ENCODE results near the gene SLC30A1. TPM values are rescaled to one million over a fixed set of nuclear protein-coding genes. Genes with fewer than 3 reads are reported as not detected.
"Not testable (repeated sequence)": the region's sequence is repeated elsewhere in the genome, so short reads cannot be mapped to it uniquely, and the experiment has no call there.

SLC30A1 gene
- total and polyA plus RNA-seq, 7 experiments from 2014 or later, result 1.1 to 12.1 (median 8.4) TPM

GRCh38 chr1:211577819-211578639 is 932 bp downstream of the SLC30A1 start:
- DNase-seq (peak; percentile 56 to 81 (median 72)), ATAC-seq (peak; percentile 54)
- Histone ChIP-seq H3K27me3 (ENCODE audit: control insufficient read depth in 2 of 2, insufficient read depth in 2 of 2, low read length in 2 of 2) (no peaks in the 10 kb centered on the region), H3K36me3 (ENCODE audit: control insufficient read depth in 2 of 3, insufficient read depth in 3 of 3, low read length in 3 of 3) (peaks cover 0 to 19% (median 0%) of the 10 kb centered on the region in 3 experiments), H3K4me3 (ENCODE audit: low read length) (peak overlapping the region; percentile 66), H3K9me3 (ENCODE audit: control insufficient read depth in 2 of 3, low read length in 3 of 3) (no peaks in the 10 kb centered on the region), H3K4me1 (ENCODE audit: control insufficient read depth in 2 of 2, insufficient read depth in 2 of 2, low read length in 2 of 2) (peaks cover 3 to 5% of the 10 kb centered on the region in 2 donors), H3K27ac (ENCODE audit: low read depth, low read length) (peak overlapping the region; percentile 85)
- CTCF ChIA-PET, result interaction anchor here (1.2 to 1.8 kb wide), 3 partner anchors 24 to 77 kb away, joined by 3 to 13 read pairs (median 4); no protein-coding TSS in a partner anchor
- POLR2A ChIA-PET, result interaction anchor here (1.2 to 2.0 kb wide), 2 partner anchors 28 to 320 kb away, joined by 5 to 6 read pairs; no protein-coding TSS in a partner anchor
- Mint-ChIP-seq H3K27ac (peak overlapping the region; percentile 48 to 93 (median 84)), H3K27me3 (peaks cover 0 to 9% (median 0%) of the 10 kb centered on the region in 5 donors), H3K9me3 (no peaks in the 10 kb centered on the region), H3K4me3 (peak overlapping the region; percentile 88 to 96 (median 92)), H3K4me1 (peaks cover 21 to 53% (median 51%) of the 10 kb centered on the region in 7 donors), H3K36me3 (peaks cover 0 to 20% (median 6%) of the 10 kb centered on the region in 5 donors)
- intact Hi-C loops (cut with micrococcal nuclease), result loop anchor here (1.0 to 10.0 kb wide), 13 partner anchors 47 to 1811 kb away; partner anchors contain the start of genes LPGAT1 (in 2 of the 2), NENF (in 2 of the 2), PACC1 (in 2 of the 2) and NSL1 (in 1 of the 2)

GRCh38 chr1:211577277-211577818 is 1.6 kb downstream of the SLC30A1 start:
- ATAC-seq (no peak), DNase-seq (peak in 1 of 9 donors; percentile 1)
- Mint-ChIP-seq H3K4me3 (peak overlapping the region; percentile 88 to 96 (median 92)), H3K27me3 (peaks cover 0 to 9% (median 0%) of the 10 kb centered on the region in 5 donors), H3K9me3 (no peaks in the 10 kb centered on the region), H3K27ac (peak overlapping the region; percentile 56 to 89 (median 84)), H3K4me1 (peaks cover 21 to 54% (median 51%) of the 10 kb centered on the region in 7 donors), H3K36me3 (peaks cover 0 to 20% (median 6%) of the 10 kb centered on the region in 5 donors)
- Histone ChIP-seq H3K27ac (ENCODE audit: low read depth, low read length) (peak overlapping the region; percentile 85), H3K4me1 (ENCODE audit: control insufficient read depth in 2 of 2, insufficient read depth in 2 of 2, low read length in 2 of 2) (peaks cover 3 to 5% of the 10 kb centered on the region in 2 donors), H3K27me3 (ENCODE audit: control insufficient read depth in 2 of 2, insufficient read depth in 2 of 2, low read length in 2 of 2) (no peaks in the 10 kb centered on the region), H3K4me3 (ENCODE audit: low read length) (peak overlapping the region; percentile 66), H3K9me3 (ENCODE audit: control insufficient read depth in 2 of 3, low read length in 3 of 3) (no peaks in the 10 kb centered on the region), H3K36me3 (ENCODE audit: control insufficient read depth in 2 of 3, insufficient read depth in 3 of 3, low read length in 3 of 3) (peaks cover 0 to 19% (median 0%) of the 10 kb centered on the region in 3 experiments)
- CTCF ChIA-PET, result no interaction called here
- intact Hi-C loops (cut with micrococcal nuclease), result loop anchor here (1.0 to 10.0 kb wide), 8 partner anchors 48 to 1810 kb away; partner anchors contain the start of genes LPGAT1 (in 2 of the 2), NENF (in 1 of the 2), NSL1 (in 1 of the 2) and PACC1 (in 1 of the 2)
- POLR2A ChIA-PET, result no interaction called here

GRCh38 chr1:211576717-211577116 is 2.2 kb downstream of the SLC30A1 start:
- peaks cover 0 to 19% (median 0%) of the 10 kb centered on the region in 3 experiments for H3K36me3 ChIP-seq (ENCODE audit: control insufficient read depth in 2 of 3, insufficient read depth in 3 of 3, low read length in 3 of 3)
- H3K4me3 Mint-ChIP-seq, result peak overlapping the region; percentile 88 to 96 (median 92)
- ChIA-PET POLR2A (no interaction called here), CTCF (no interaction called here)
- peaks cover 19 to 53% (median 45%) of the 10 kb centered on the region in 7 donors for H3K4me1 Mint-ChIP-seq
- H3K4me1 ChIP-seq (ENCODE audit: control insufficient read depth in 2 of 2, insufficient read depth in 2 of 2, low read length in 2 of 2), result peaks cover 3 to 5% of the 10 kb centered on the region in 2 donors
- peaks cover 0 to 9% (median 0%) of the 10 kb centered on the region in 5 donors for H3K27me3 Mint-ChIP-seq
- H3K27ac ChIP-seq (ENCODE audit: low read depth, low read length), result no peak overlapping the region
- H3K4me3 ChIP-seq (ENCODE audit: low read length), result no peak overlapping the region
- no peaks in the 10 kb centered on the region for H3K9me3 Mint-ChIP-seq
- DNase-seq (no peak), ATAC-seq (no peak)
- no peaks in the 10 kb centered on the region for H3K27me3 ChIP-seq (ENCODE audit: control insufficient read depth in 2 of 2, insufficient read depth in 2 of 2, low read length in 2 of 2)
- intact Hi-C loops (cut with micrococcal nuclease), result loop anchor here (1.0 to 10.0 kb wide), 8 partner anchors 49 to 1809 kb away; partner anchors contain the start of genes LPGAT1 (in 2 of the 2), NENF (in 1 of the 2), NSL1 (in 1 of the 2) and PACC1 (in 1 of the 2)
- H3K36me3 Mint-ChIP-seq, result peaks cover 0 to 20% (median 10%) of the 10 kb centered on the region in 5 donors
- H3K9me3 ChIP-seq (ENCODE audit: control insufficient read depth in 2 of 3, low read length in 3 of 3), result no peaks in the 10 kb centered on the region
- peak overlapping the region in 1 of 9 donors; percentile 89 for H3K27ac Mint-ChIP-seq

GRCh38 chr1:211574705-211575104 is 4.3 kb downstream of the SLC30A1 start:
- POLR2A ChIA-PET, result no interaction called here
- no peaks in the 10 kb centered on the region for H3K9me3 Mint-ChIP-seq
- peaks cover 15 to 56% (median 37%) of the 10 kb centered on the region in 7 donors for H3K4me1 Mint-ChIP-seq
- H3K27ac Mint-ChIP-seq, result no peak overlapping the region
- no peak overlapping the region for H3K4me3 ChIP-seq (ENCODE audit: low read length)
- H3K4me1 ChIP-seq (ENCODE audit: control insufficient read depth in 2 of 2, insufficient read depth in 2 of 2, low read length in 2 of 2), result peaks cover 1 to 3% of the 10 kb centered on the region in 2 donors
- H3K27me3 Mint-ChIP-seq, result peaks cover 0 to 4% (median 0%) of the 10 kb centered on the region in 5 donors
- no peak overlapping the region for H3K4me3 Mint-ChIP-seq
- DNase-seq (no peak), ATAC-seq (no peak)
- H3K36me3 Mint-ChIP-seq, result peaks cover 0 to 23% (median 10%) of the 10 kb centered on the region in 5 donors
- H3K9me3 ChIP-seq (ENCODE audit: control insufficient read depth in 2 of 3, low read length in 3 of 3), result no peaks in the 10 kb centered on the region
- CTCF ChIA-PET, result no interaction called here
- no peaks in the 10 kb centered on the region for H3K27me3 ChIP-seq (ENCODE audit: control insufficient read depth in 2 of 2, insufficient read depth in 2 of 2, low read length in 2 of 2)
- H3K27ac ChIP-seq (ENCODE audit: low read depth, low read length), result no peak overlapping the region
- intact Hi-C loops (cut with micrococcal nuclease), result loop anchor here (5.0 to 10.0 kb wide), 5 partner anchors 258 to 1807 kb away; partner anchors contain the start of genes LPGAT1 (in 2 of the 2), NENF (in 1 of the 2), NSL1 (in 1 of the 2) and PACC1 (in 1 of the 2)
- H3K36me3 ChIP-seq (ENCODE audit: control insufficient read depth in 2 of 3, insufficient read depth in 3 of 3, low read length in 3 of 3), result peaks cover 0 to 19% (median 0%) of the 10 kb centered on the region in 3 experiments

GRCh38 chr1:211571998-211572397 is 7.0 kb downstream of the SLC30A1 start:
- CTCF ChIA-PET, result no interaction called here
- no peak overlapping the region for H3K27ac ChIP-seq (ENCODE audit: low read depth, low read length)

GRCh38 chr1:211570378-211570777 is 8.6 kb downstream of the SLC30A1 start:
- H3K9me3 Mint-ChIP-seq; ATAC-seq; CTCF ChIA-PET; DNase-seq; H3K9me3 ChIP-seq (ENCODE audit: control insufficient read depth in 2 of 3, low read length in 3 of 3); H3K27ac ChIP-seq (ENCODE audit: low read depth, low read length); H3K27ac Mint-ChIP-seq; H3K4me3 Mint-ChIP-seq; H3K27me3 ChIP-seq (ENCODE audit: control insufficient read depth in 2 of 2, insufficient read depth in 2 of 2, low read length in 2 of 2); H3K36me3 ChIP-seq (ENCODE audit: control insufficient read depth in 2 of 3, insufficient read depth in 3 of 3, low read length in 3 of 3); POLR2A ChIA-PET; H3K4me1 ChIP-seq (ENCODE audit: control insufficient read depth in 2 of 2, insufficient read depth in 2 of 2, low read length in 2 of 2); H3K4me3 ChIP-seq (ENCODE audit: low read length): not testable (repeated sequence)
- intact Hi-C loops (cut with micrococcal nuclease), result loop anchor here in 1 of 2 donors (10.0 kb wide), 1 partner anchor 844 kb away; the partner anchor contains the start of gene PACC1
- peaks cover 0 to 15% (median 7%) of the 10 kb centered on the region in 5 donors for H3K36me3 Mint-ChIP-seq
- H3K27me3 Mint-ChIP-seq, result peaks cover 0 to 16% (median 0%) of the 10 kb centered on the region in 5 donors
- H3K4me1 Mint-ChIP-seq, result peaks cover 6 to 38% (median 19%) of the 10 kb centered on the region in 7 donors

More at GRCh38 chr1:211571998-211572397, 7.0 kb downstream of the SLC30A1 start:
- ATAC-seq (no peak), DNase-seq (no peak)
- Histone ChIP-seq H3K4me1 (ENCODE audit: control insufficient read depth in 2 of 2, insufficient read depth in 2 of 2, low read length in 2 of 2) (no peaks in the 10 kb centered on the region), H3K36me3 (ENCODE audit: control insufficient read depth in 2 of 3, insufficient read depth in 3 of 3, low read length in 3 of 3) (peaks cover 0 to 13% (median 0%) of the 10 kb centered on the region in 3 experiments), H3K27me3 (ENCODE audit: control insufficient read depth in 2 of 2, insufficient read depth in 2 of 2, low read length in 2 of 2) (no peaks in the 10 kb centered on the region), H3K4me3 (ENCODE audit: low read length) (no peak overlapping the region), H3K9me3 (ENCODE audit: control insufficient read depth in 2 of 3, low read length in 3 of 3) (no peaks in the 10 kb centered on the region)
- peaks cover 0 to 12% (median 0%) of the 10 kb centered on the region in 5 donors for H3K27me3 Mint-ChIP-seq
- H3K4me1 Mint-ChIP-seq, result peaks cover 9 to 50% (median 33%) of the 10 kb centered on the region in 7 donors
- no peak overlapping the region for H3K27ac Mint-ChIP-seq
- H3K9me3 Mint-ChIP-seq, result no peaks in the 10 kb centered on the region
- intact Hi-C loops (cut with micrococcal nuclease), result loop anchor here in 1 of 2 donors (10.0 kb wide), 1 partner anchor 843 kb away; the partner anchor contains the start of gene PACC1
- H3K36me3 Mint-ChIP-seq, result peaks cover 0 to 23% (median 10%) of the 10 kb centered on the region in 5 donors
- H3K4me3 Mint-ChIP-seq, result no peak overlapping the region
- POLR2A ChIA-PET, result no interaction called here

Data from naive thymus-derived CD4-positive, alpha-beta T cell (primary cell).